ENCODE results near the gene ZNF107. TPM values are rescaled to one million over a fixed set of nuclear protein-coding genes. Genes with fewer than 3 reads are reported as not detected.
A peak's percentile ranks its signal among the peaks of the same experiment; 100 is the strongest.
"Not testable (repeated sequence)": the region's sequence is repeated elsewhere in the genome, so short reads cannot be mapped to it uniquely, and the experiment has no call there.

The ZNF107 gene
- total RNA-seq, 2 experiments from 2014 or later, result 12.9 to 13.0 TPM

- H3K27me3 Mint-ChIP-seq, result no peaks in the 10 kb centered on the region
- H3K4me3 Mint-ChIP-seq, result no peak overlapping the region
- peaks cover 39% of the 10 kb centered on the region for H3K36me3 Mint-ChIP-seq (ENCODE audit: low read depth)
- ATAC-seq (no peak), DNase-seq (no peak)
- H3K9me3 Mint-ChIP-seq, result peaks cover 33% of the 10 kb centered on the region
- POLR2A ChIA-PET, result interaction anchor here (1.7 kb wide), 1 partner anchor 21 kb away, joined by 4 read pairs; the partner anchor contains the start of gene ZNF107
- H3K27ac Mint-ChIP-seq, result peak overlapping the region; percentile 91
- CTCF ChIA-PET, result interaction anchor here (1.7 kb wide), 1 partner anchor 107 kb away, joined by 4 read pairs; the partner anchor contains the start of gene ZNF138
- no peak for TF ChIP-seq CTCF (IDR thresholded peaks at IDR 0.05)
- peaks cover 56% of the 10 kb centered on the region for H3K4me1 Mint-ChIP-seq (ENCODE audit: low read depth)
- intact Hi-C loops (cut with micrococcal nuclease), result loop anchor here (10.0 kb wide), 1 partner anchor 122 kb away; the partner anchor contains the start of gene ZNF680
Measured at GRCh38 chr7:64687249-64687648, 21.3 kb downstream of the ZNF107 start.

GRCh38 chr7:64688988-64689387 lies 23.1 kb downstream of the ZNF107 start:
- Mint-ChIP-seq H3K4me1 (ENCODE audit: low read depth) (peaks cover 59% of the 10 kb centered on the region), H3K36me3 (ENCODE audit: low read depth) (peaks cover 48% of the 10 kb centered on the region), H3K9me3 (peaks cover 36% of the 10 kb centered on the region), H3K27ac (peak overlapping the region; percentile 63), H3K27me3 (no peaks in the 10 kb centered on the region), H3K4me3 (no peak overlapping the region)
- ChIA-PET POLR2A (interaction anchor here (0.7 kb wide), 1 partner anchor 23 kb away, joined by 3 read pairs; the partner anchor contains the start of gene ZNF107), CTCF (interaction anchor here (1.7 kb wide), 1 partner anchor 105 kb away, joined by 4 read pairs; the partner anchor contains the start of gene ZNF138)
- no peak for ATAC-seq
- no peak for DNase-seq
- no peak for TF ChIP-seq CTCF (IDR thresholded peaks at IDR 0.05)
- intact Hi-C loops (cut with micrococcal nuclease), result loop anchor here (10.0 kb wide), 1 partner anchor 124 kb away; the partner anchor contains the start of gene ZNF680

- no peak for ATAC-seq
- Mint-ChIP-seq H3K27me3 (no peaks in the 10 kb centered on the region), H3K9me3 (peaks cover 11% of the 10 kb centered on the region), H3K27ac (peak overlapping the region; percentile 63), H3K4me3 (no peak overlapping the region), H3K36me3 (ENCODE audit: low read depth) (peaks cover 73% of the 10 kb centered on the region), H3K4me1 (ENCODE audit: low read depth) (peaks cover 34% of the 10 kb centered on the region)
- CTCF ChIA-PET, result no interaction called here
- DNase-seq, result no peak
- POLR2A ChIA-PET, result no interaction called here
- intact Hi-C loops (cut with micrococcal nuclease), result no loop called here
- no peak for TF ChIP-seq CTCF (IDR thresholded peaks at IDR 0.05)
Measured at GRCh38 chr7:64691831-64692230, 25.9 kb downstream of the ZNF107 start.

GRCh38 chr7:64697863-64698262 lies 31.9 kb downstream of the ZNF107 start:
- H3K4me3 Mint-ChIP-seq; CTCF ChIA-PET; intact Hi-C loops (cut with micrococcal nuclease); H3K4me1 Mint-ChIP-seq (ENCODE audit: low read depth); H3K27ac Mint-ChIP-seq; H3K27me3 Mint-ChIP-seq; ATAC-seq; DNase-seq; POLR2A ChIA-PET: not testable (repeated sequence)
- Mint-ChIP-seq H3K36me3 (ENCODE audit: low read depth) (peaks cover 68% of the 10 kb centered on the region), H3K9me3 (peaks cover 14% of the 10 kb centered on the region)

- no peak for TF ChIP-seq CTCF (IDR thresholded peaks at IDR 0.05)
- Mint-ChIP-seq H3K36me3 (ENCODE audit: low read depth) (peaks cover 58% of the 10 kb centered on the region), H3K9me3 (peaks cover 45% of the 10 kb centered on the region), H3K27ac (no peak overlapping the region), H3K27me3 (no peaks in the 10 kb centered on the region), H3K4me3 (no peak overlapping the region), H3K4me1 (ENCODE audit: low read depth) (no peaks in the 10 kb centered on the region)
- DNase-seq (no peak), ATAC-seq (no peak)
- POLR2A ChIA-PET, result interaction anchor here (0.6 kb wide), 1 partner anchor 166 kb away, joined by 3 read pairs; no protein-coding TSS in a partner anchor
- CTCF ChIA-PET, result no interaction called here
- intact Hi-C loops (cut with micrococcal nuclease), result no loop called here
Measured at GRCh38 chr7:64706625-64707292, 40.8 kb downstream of the ZNF107 start.

- peaks cover 21% of the 10 kb centered on the region for H3K9me3 Mint-ChIP-seq
- H3K36me3 Mint-ChIP-seq (ENCODE audit: low read depth); intact Hi-C loops (cut with micrococcal nuclease); H3K27ac Mint-ChIP-seq; H3K4me1 Mint-ChIP-seq (ENCODE audit: low read depth); POLR2A ChIA-PET; CTCF ChIA-PET; DNase-seq; H3K4me3 Mint-ChIP-seq; H3K27me3 Mint-ChIP-seq; ATAC-seq: not testable (repeated sequence)
Measured at GRCh38 chr7:64717896-64718295, 52.0 kb downstream of the ZNF107 start.
